ENCODE measurements around the gene PRDM7.
"Not testable (repeated sequence)": the region's sequence is repeated elsewhere in the genome, so short reads cannot be mapped to it uniquely, and the experiment has no call there.

The PRDM7 gene

GRCh38 chr16:90012991-90013745 lies 64.0 kb downstream of the PRDM7 start:
- DNase-seq (ENCODE audit: low read depth in 2 of 2): no peak

- no peak for DNase-seq (ENCODE audit: low read depth in 2 of 2)
Measured at GRCh38 chr16:90011908-90012501, 65.1 kb downstream of the PRDM7 start.

- DNase-seq (ENCODE audit: low read depth in 2 of 2): no peak
Measured at GRCh38 chr16:90011508-90011819, 65.7 kb downstream of the PRDM7 start.

- DNase-seq (ENCODE audit: low read depth in 2 of 2): no peak
Measured at GRCh38 chr16:90010676-90011507, 66.2 kb downstream of the PRDM7 start.

- no peak for DNase-seq (ENCODE audit: low read depth in 2 of 2)
Measured at GRCh38 chr16:90009172-90009899, 67.8 kb downstream of the PRDM7 start.

- DNase-seq (ENCODE audit: low read depth in 2 of 2): peak; percentile 51 to 68
Measured at GRCh38 chr16:90008708-90009145, 68.4 kb downstream of the PRDM7 start.

- not testable (repeated sequence) for DNase-seq (ENCODE audit: low read depth in 2 of 2)
Measured at GRCh38 chr16:90007635-90008234, 69.4 kb downstream of the PRDM7 start.

GRCh38 chr16:90007015-90007414 lies 70.1 kb downstream of the PRDM7 start:
- no peak for DNase-seq (ENCODE audit: low read depth in 2 of 2)

Measured in activated CD8-positive, alpha-beta memory T cell treated with anti-CD3 and anti-CD28 coated beads for 4 hours (primary cell).